Natural killer cell (primary cell): Measurements from ENCODE around the gene CACNA1C. TPM values are rescaled to one million over a fixed set of nuclear protein-coding genes. Genes with fewer than 3 reads are reported as not detected.

Experiments
- ATAC-seq, 3 donors: fragments of 150-1000 bp in 2 of 3; fragments of 200-7000 bp in 1 of 3; cut with Tn5 transposase; 1 replicate in 1 of 3; 2 replicates in 2 of 3; pipeline ENCODE4 v1.10.0; 2021; ENCODE audit warnings: mild to moderate bottlenecking in 2 of 3, moderate library complexity in 2 of 3
- DNase-seq, 2 donors: peaks; one replicate each; pipeline versions ENCODE4 v3.0.0 to v3.0.0-alpha.2; 2013 to 2021; ENCODE audit warnings: mixed read lengths in 1 of 2
- H3K27ac ChIP-seq: one replicate; pipeline ENCODE4 v1.5.1; 2013; ENCODE audit warnings: mild to moderate bottlenecking, low read length
- H3K27me3 ChIP-seq: one replicate; pipeline ENCODE4 v1.6.1; 2013; ENCODE audit warnings: low read length; ENCODE audit not compliant: control insufficient read depth, insufficient read depth
- H3K36me3 ChIP-seq: one replicate; pipeline ENCODE4 v1.6.1; 2013; ENCODE audit warnings: low read length; ENCODE audit not compliant: control insufficient read depth, insufficient read depth
- H3K4me1 ChIP-seq: one replicate; pipeline ENCODE4 v1.6.1; 2013; ENCODE audit warnings: low read length; ENCODE audit not compliant: control insufficient read depth, insufficient read depth
- H3K4me3 ChIP-seq: one replicate; pipeline ENCODE4 v1.5.1; 2013; ENCODE audit warnings: low read length
- H3K9me3 ChIP-seq: one replicate; pipeline ENCODE4 v1.6.1; 2013; ENCODE audit warnings: low read length; ENCODE audit not compliant: control insufficient read depth, insufficient read depth
- H3K27ac Mint-ChIP-seq, 2 donors: one replicate each; pipeline ENCODE4 v1.8.0; 2022; ENCODE audit warnings: mild to moderate bottlenecking in 2 of 2, mixed read lengths in 2 of 2, moderate library complexity in 1 of 2
- H3K27me3 Mint-ChIP-seq, 2 donors: one replicate each; pipeline ENCODE4 v1.8.0; 2022; ENCODE audit warnings: low read depth in 2 of 2, mixed read lengths in 2 of 2
- H3K36me3 Mint-ChIP-seq: one replicate; pipeline ENCODE4 v1.8.0; 2022; ENCODE audit warnings: mixed read lengths
- H3K4me1 Mint-ChIP-seq, 2 donors: one replicate each; pipeline ENCODE4 v1.8.0; 2022; ENCODE audit warnings: mixed read lengths in 2 of 2
- H3K4me3 Mint-ChIP-seq: one replicate; pipeline ENCODE4 v1.8.0; 2022; ENCODE audit warnings: mild to moderate bottlenecking, moderate library complexity, mixed read lengths
- H3K9me3 Mint-ChIP-seq, 2 donors: one replicate each; pipeline ENCODE4 v1.8.0; 2022; ENCODE audit warnings: mixed read lengths in 2 of 2
- WGBS: methylation state at CpG from one replicate; pipeline ENCODE4 v1.1.7; 2013; ENCODE audit warnings: missing lambda C conversion rate; ENCODE audit not compliant: insufficient coverage; 5-methylcytosine and 5-hydroxymethylcytosine counted together
- intact Hi-C: fragments of 100-400 bp; cut with micrococcal nuclease; formaldehyde crosslinking; loops from one replicate; pipeline ENCODE4 v1.14.2; 2022
- total RNA-seq, 4 donors: library from RNA; stranded (reverse); fragments of 120-200 nt in 1 of 4; gene quantifications; one replicate each; pipeline versions ENCODE4 v1.2.3 to v1.2.4, GENCODE V29; 2013 to 2022
- TF ChIP-seq, protein P1 (sequence below): fragments of 200-600 bp; IDR thresholded peaks from one replicate; pipeline ENCODE4 v1.8.0; 2022; ENCODE audit warnings: antibody characterized with exemption

Gene CACNA1C
- total RNA-seq, 3 donors from 2014 or later (not counting 1 experiment from before 2014, with no cell fraction given), result 0.07 to 0.35 (median 0.08) TPM

DNA sequence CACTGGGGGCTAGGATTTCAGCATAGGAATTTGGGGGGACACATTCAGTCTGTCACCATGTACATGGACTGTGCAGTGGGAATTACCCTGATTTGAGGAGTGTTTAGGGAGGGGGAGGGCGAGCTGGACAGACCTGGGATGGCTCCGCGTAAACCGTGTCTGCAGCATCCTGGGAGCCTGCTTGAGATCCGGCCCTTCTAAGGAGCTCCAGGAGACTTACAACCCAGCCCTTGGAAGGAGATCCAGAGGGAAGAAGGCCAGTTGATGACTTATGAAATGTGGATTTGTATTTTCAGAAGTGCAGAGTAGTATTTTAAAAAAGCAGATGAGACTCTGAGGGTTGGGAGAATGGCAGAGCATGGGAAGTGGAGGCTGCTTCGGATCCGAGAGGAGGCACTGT lies 153.2 kb downstream of the CACNA1C start:
- Histone ChIP-seq H3K4me1 (no peaks in the 10 kb centered on the region), H3K27me3 (no peaks in the 10 kb centered on the region), H3K4me3 (no peak overlapping the region), H3K27ac (no peak overlapping the region), H3K36me3 (no peaks in the 10 kb centered on the region), H3K9me3 (no peaks in the 10 kb centered on the region)
- DNase-seq (no peak), ATAC-seq (no peak)
- TF ChIP-seq, protein P1, sequence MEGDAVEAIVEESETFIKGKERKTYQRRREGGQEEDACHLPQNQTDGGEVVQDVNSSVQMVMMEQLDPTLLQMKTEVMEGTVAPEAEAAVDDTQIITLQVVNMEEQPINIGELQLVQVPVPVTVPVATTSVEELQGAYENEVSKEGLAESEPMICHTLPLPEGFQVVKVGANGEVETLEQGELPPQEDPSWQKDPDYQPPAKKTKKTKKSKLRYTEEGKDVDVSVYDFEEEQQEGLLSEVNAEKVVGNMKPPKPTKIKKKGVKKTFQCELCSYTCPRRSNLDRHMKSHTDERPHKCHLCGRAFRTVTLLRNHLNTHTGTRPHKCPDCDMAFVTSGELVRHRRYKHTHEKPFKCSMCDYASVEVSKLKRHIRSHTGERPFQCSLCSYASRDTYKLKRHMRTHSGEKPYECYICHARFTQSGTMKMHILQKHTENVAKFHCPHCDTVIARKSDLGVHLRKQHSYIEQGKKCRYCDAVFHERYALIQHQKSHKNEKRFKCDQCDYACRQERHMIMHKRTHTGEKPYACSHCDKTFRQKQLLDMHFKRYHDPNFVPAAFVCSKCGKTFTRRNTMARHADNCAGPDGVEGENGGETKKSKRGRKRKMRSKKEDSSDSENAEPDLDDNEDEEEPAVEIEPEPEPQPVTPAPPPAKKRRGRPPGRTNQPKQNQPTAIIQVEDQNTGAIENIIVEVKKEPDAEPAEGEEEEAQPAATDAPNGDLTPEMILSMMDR, result no peak
- H3K36me3 Mint-ChIP-seq, result no peaks in the 10 kb centered on the region
- intact Hi-C loops, result no loop called here
- no peaks in the 10 kb centered on the region for H3K9me3 Mint-ChIP-seq
- no peaks in the 10 kb centered on the region for H3K4me1 Mint-ChIP-seq
- 82% methylated on average over 7 of the region's 7 CpGs for WGBS
- peaks cover 0 to 17% of the 10 kb centered on the region in 2 donors for H3K27me3 Mint-ChIP-seq
- no peak overlapping the region for H3K4me3 Mint-ChIP-seq
- H3K27ac Mint-ChIP-seq, result no peak overlapping the region

DNA sequence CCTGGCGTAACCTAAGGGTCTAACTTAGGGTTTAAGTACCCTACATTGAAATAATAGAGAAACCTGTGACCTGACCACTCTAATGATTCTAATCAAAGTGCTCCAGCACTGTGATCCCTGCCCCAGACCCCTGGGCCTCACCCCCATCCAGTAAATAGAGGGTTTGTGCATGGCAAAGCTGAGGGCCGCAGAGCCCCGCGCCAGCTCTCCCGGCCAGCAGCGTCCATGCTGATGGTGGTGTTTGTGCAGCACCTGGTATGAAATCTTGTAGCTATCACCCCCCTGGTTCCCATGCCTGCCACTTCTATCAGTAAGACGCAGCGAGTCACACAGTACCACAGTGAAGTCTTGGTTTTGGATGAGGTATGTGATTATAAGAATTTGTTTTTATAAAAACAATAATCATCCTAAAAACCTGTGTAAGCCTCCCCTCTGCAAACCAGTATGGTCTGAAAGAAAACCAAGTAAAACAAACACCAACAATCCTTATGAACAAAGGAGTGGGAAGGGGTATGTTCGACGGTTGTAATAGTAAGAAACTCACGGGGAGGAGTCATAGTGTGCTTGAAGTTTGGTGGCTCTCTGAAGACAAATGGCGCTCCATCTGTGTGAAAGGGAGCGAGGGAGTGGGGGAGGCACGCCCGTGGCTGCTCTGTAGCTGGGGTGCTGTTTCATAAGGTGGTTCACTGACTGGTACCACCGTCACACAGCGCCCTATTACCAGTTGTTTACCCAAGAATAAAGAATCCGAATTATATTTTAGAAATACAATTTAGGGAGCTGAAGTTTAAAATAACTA lies 156.2 kb downstream of the CACNA1C start:
- intact Hi-C loops, result no loop called here

DNA sequence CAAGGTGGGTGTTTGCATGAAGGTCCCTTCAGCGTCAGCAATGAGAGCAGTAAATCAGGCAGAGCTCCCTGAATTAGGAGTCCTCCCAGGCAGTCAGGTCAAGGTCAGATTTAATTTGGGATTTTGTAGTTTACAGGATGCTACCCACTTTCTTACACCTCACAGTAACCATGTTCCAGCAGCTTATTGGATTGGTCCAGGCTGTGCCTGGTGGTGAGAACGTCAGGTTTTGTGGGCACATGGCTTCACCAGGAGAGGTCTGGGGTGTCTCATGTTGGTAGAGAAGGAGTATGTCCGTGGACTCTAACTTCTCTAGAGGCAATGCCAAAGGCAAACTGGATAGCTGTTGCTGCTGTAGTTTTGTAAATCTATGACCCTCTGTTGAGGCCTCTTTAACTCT lies 158.3 kb downstream of the CACNA1C start:
- WGBS, result 79% methylated on average over 3 of the region's 3 CpGs
- ATAC-seq (no peak), DNase-seq (no peak)
- Histone ChIP-seq H3K36me3 (no peaks in the 10 kb centered on the region), H3K9me3 (no peaks in the 10 kb centered on the region), H3K27ac (no peak overlapping the region), H3K4me1 (no peaks in the 10 kb centered on the region), H3K27me3 (no peaks in the 10 kb centered on the region), H3K4me3 (no peak overlapping the region)
- H3K4me3 Mint-ChIP-seq, result no peak overlapping the region
- no peaks in the 10 kb centered on the region for H3K4me1 Mint-ChIP-seq
- intact Hi-C loops, result no loop called here
- H3K27me3 Mint-ChIP-seq, result peaks cover 20 to 21% of the 10 kb centered on the region in 2 donors
- no peaks in the 10 kb centered on the region for H3K9me3 Mint-ChIP-seq
- TF ChIP-seq, protein P1, result no peak
- no peaks in the 10 kb centered on the region for H3K36me3 Mint-ChIP-seq
- H3K27ac Mint-ChIP-seq, result no peak overlapping the region

More for the DNA sequence above, 156.2 kb downstream of the CACNA1C start:
- Histone ChIP-seq H3K4me1 (no peaks in the 10 kb centered on the region), H3K36me3 (no peaks in the 10 kb centered on the region), H3K27me3 (no peaks in the 10 kb centered on the region), H3K4me3 (no peak overlapping the region), H3K9me3 (no peaks in the 10 kb centered on the region), H3K27ac (no peak overlapping the region)
- H3K9me3 Mint-ChIP-seq, result no peaks in the 10 kb centered on the region
- ATAC-seq (no peak), DNase-seq (no peak)
- H3K27me3 Mint-ChIP-seq, result peaks cover 4 to 17% of the 10 kb centered on the region in 2 donors
- H3K4me1 Mint-ChIP-seq, result no peaks in the 10 kb centered on the region
- H3K36me3 Mint-ChIP-seq, result no peaks in the 10 kb centered on the region
- no peak overlapping the region for H3K27ac Mint-ChIP-seq
- TF ChIP-seq, protein P1, result no peak
- 90% methylated on average over 11 of the region's 18 CpGs for WGBS
- H3K4me3 Mint-ChIP-seq, result no peak overlapping the region

DNA sequence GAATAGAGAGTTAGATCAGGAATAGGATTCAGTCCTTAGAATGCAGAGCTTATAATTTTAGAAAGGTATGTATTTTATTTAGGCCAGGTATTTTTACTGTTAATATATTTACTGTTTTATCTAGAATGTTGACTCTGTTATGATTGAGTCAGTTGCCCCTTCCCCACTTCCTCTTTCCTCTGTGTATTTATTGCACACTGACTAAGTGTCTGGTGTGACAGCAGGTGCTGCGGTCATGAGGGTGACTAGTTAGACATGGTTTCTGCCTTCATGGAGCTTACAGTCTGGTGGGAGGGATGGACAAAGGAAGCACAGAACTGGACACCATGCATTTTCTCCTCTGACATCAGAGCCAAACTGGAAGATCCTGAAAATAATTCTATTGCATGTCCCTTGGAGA lies 159.8 kb downstream of the CACNA1C start:
- Mint-ChIP-seq H3K36me3 (no peaks in the 10 kb centered on the region), H3K27me3 (peaks cover 18 to 21% of the 10 kb centered on the region in 2 donors), H3K27ac (no peak overlapping the region), H3K4me3 (no peak overlapping the region), H3K9me3 (no peaks in the 10 kb centered on the region), H3K4me1 (no peaks in the 10 kb centered on the region)
- Histone ChIP-seq H3K4me3 (no peak overlapping the region), H3K27ac (no peak overlapping the region), H3K4me1 (no peaks in the 10 kb centered on the region), H3K9me3 (no peaks in the 10 kb centered on the region), H3K36me3 (no peaks in the 10 kb centered on the region), H3K27me3 (no peaks in the 10 kb centered on the region)
- WGBS, result 83% methylated on average over 1 of the region's 1 CpG
- intact Hi-C loops, result no loop called here
- no peak for ATAC-seq
- TF ChIP-seq, protein P1, result no peak
- DNase-seq, result no peak
